Body of pancreas (tissue), 4 donors: ENCODE results near the gene TCTN3. TPM values are rescaled to one million over a fixed set of nuclear protein-coding genes. Genes with fewer than 3 reads are reported as not detected.
"Not testable (repeated sequence)": the region's sequence is repeated elsewhere in the genome, so short reads cannot be mapped to it uniquely, and the experiment has no call there.

Source experiments
- ATAC-seq: fragments of 150-250 bp; one replicate; pipeline ENCODE4 v1.9.1; 2016
- DNase-seq, 4 donors: peaks; one replicate each; pipeline ENCODE4 v3.0.0-alpha.2; 2019
- H3K27ac ChIP-seq, 4 donors: fragments of 200-600 bp; sonication (generic); 1 replicate in 3 of 4; 2 replicates in 1 of 4; pipeline versions ENCODE4 v1.5.1 to v1.6.1; 2016 to 2019; ENCODE audit warnings: mild to moderate bottlenecking in 1 of 4, mixed read lengths in 1 of 4, moderate library complexity in 1 of 4
- H3K27me3 ChIP-seq, 2 donors: fragments of 200-600 bp; sonication (generic); one replicate each; pipeline ENCODE4 v1.6.0; 2016; ENCODE audit warnings: mild to moderate bottlenecking in 1 of 2
- H3K36me3 ChIP-seq, 2 donors: fragments of 200-600 bp; sonication (generic); replicated peaks in 1 of 2; 2 replicates each; pipeline ENCODE4 v1.5.1; 2016; ENCODE audit warnings: low read depth in 2 of 2; ENCODE audit not compliant: insufficient read depth in 1 of 2
- H3K4me1 ChIP-seq: fragments of 200-600 bp; sonication (generic); one replicate; pipeline ENCODE4 v1.6.0; 2016
- H3K4me3 ChIP-seq, 2 donors: fragments of 200-600 bp; sonication (generic); 1 replicate in 1 of 2; 2 replicates in 1 of 2; pipeline ENCODE4 v1.5.1; 2016 to 2019
- H3K9me3 ChIP-seq, 3 donors: fragments of 200-600 bp; sonication (generic); 1 replicate in 2 of 3; 2 replicates in 1 of 3; pipeline ENCODE4 v1.5.1; 2016
- POLR2A ChIP-seq, 3 donors: fragments of 450-650 bp; IDR thresholded peaks; one replicate each; pipeline ENCODE4 v1.6.1; 2016; ENCODE audit warnings: antibody characterized with exemption in 3 of 3, mild to moderate bottlenecking in 2 of 3
- WGBS, 2 donors: methylation state at CpG; one replicate each; pipeline ENCODE4 v1.1.5; 2017; 5-methylcytosine and 5-hydroxymethylcytosine counted together
- intact Hi-C: fragments of 100-400 bp; cut with DNase I; formaldehyde crosslinking; loops from one replicate; pipeline ENCODE4 v1.15.1; 2023
- total RNA-seq, 2 donors: library from RNA; depleted of rRNA; stranded (reverse); fragments of >200 nt; gene quantifications; one replicate each; pipeline ENCODE4 v1.1.0, GENCODE V29; 2016
- TF ChIP-seq, protein P1 (sequence below), 7 experiments: fragments of 450-650 bp in 4 of 7; fragments of 200-600 bp in 3 of 7; sonication (generic) in 3 of 7; IDR thresholded peaks; one replicate each; pipeline ENCODE4 v1.5.1; 2016 to 2019; ENCODE audit warnings: antibody characterized with exemption in 7 of 7

Gene TCTN3
- total RNA-seq, 2 donors from 2014 or later, result 12.9 to 17.6 TPM

- TF ChIP-seq, protein P1, sequence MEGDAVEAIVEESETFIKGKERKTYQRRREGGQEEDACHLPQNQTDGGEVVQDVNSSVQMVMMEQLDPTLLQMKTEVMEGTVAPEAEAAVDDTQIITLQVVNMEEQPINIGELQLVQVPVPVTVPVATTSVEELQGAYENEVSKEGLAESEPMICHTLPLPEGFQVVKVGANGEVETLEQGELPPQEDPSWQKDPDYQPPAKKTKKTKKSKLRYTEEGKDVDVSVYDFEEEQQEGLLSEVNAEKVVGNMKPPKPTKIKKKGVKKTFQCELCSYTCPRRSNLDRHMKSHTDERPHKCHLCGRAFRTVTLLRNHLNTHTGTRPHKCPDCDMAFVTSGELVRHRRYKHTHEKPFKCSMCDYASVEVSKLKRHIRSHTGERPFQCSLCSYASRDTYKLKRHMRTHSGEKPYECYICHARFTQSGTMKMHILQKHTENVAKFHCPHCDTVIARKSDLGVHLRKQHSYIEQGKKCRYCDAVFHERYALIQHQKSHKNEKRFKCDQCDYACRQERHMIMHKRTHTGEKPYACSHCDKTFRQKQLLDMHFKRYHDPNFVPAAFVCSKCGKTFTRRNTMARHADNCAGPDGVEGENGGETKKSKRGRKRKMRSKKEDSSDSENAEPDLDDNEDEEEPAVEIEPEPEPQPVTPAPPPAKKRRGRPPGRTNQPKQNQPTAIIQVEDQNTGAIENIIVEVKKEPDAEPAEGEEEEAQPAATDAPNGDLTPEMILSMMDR (IDR thresholded peaks at IDR 0.05), result no peak
- no peak for TF ChIP-seq POLR2A (IDR thresholded peaks at IDR 0.05)
- Histone ChIP-seq H3K4me3 (no peak overlapping the region), H3K27me3 (no peaks in the 10 kb centered on the region), H3K4me1 (peaks cover 10% of the 10 kb centered on the region), H3K9me3 (no peaks in the 10 kb centered on the region), H3K27ac (no peak overlapping the region), H3K36me3 (peaks cover 0 to 48% of the 10 kb centered on the region in 2 donors)
- no peak for DNase-seq
- ATAC-seq, result no peak
- WGBS, 2 donors, result 82 to 86% methylated on average over 10 of the region's 10 CpGs
- intact Hi-C loops, result no loop called here
Observed at GRCh38 chr10:95637140-95637539, 56.6 kb downstream of the TCTN3 start.

DNA sequence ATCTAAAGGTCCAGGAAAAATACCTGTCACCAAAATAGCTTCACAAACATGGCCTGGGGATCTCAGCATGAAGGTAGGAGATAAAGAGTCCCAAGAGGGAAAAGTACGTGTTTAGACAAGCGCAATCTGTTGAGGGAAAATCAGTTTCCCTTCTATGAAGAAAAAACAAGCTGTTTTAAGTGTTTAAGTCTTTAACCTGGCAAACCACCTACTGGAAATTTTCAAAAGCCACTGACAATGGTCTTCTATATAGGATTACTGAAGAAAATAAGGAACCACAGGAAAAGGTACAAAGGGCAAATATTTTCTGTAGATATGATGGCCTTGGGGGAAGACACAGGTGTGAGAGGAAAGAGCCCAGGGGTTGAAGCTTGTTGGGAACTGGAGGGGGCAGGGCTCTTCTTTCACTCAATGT lies 58.4 kb downstream of the TCTN3 start:
- no peaks in the 10 kb centered on the region for H3K9me3 ChIP-seq
- DNase-seq (no peak), ATAC-seq (no peak)
- whole genome bisulfite sequencing, 2 donors, result 30 to 39% methylated on average over 2 of the region's 2 CpGs
- H3K4me3 ChIP-seq, result no peak overlapping the region
- intact Hi-C loops, result no loop called here
- peaks cover 0 to 46% of the 10 kb centered on the region in 2 donors for H3K36me3 ChIP-seq
- no peaks in the 10 kb centered on the region for H3K27me3 ChIP-seq
- TF ChIP-seq POLR2A (IDR thresholded peaks at IDR 0.05), result no peak
- TF ChIP-seq, protein P1 (IDR thresholded peaks at IDR 0.05), result no peak
- H3K4me1 ChIP-seq, result peaks cover 10% of the 10 kb centered on the region
- H3K27ac ChIP-seq, result no peak overlapping the region

DNA sequence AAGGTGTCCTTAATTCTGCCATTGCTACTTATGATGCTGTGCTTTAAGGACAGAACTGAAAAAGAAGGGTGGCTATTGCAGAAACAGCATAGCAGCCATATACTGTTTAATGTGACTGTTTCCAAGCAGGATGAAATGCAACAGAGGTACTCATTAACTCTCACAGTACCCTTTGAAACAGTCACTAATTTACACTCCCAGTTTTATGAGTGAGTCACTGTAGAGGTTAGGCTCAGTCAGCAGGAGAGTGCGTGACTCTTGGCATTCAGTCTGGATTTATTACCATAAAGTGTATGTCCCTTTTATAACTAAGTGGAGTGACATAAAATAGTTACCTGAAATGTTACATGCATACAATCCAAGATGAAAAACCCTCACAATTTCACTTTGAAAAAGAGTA lies 64.9 kb downstream of the TCTN3 start:
- Histone ChIP-seq H3K4me3 (no peak overlapping the region), H3K9me3 (no peaks in the 10 kb centered on the region), H3K27me3 (no peaks in the 10 kb centered on the region), H3K27ac (no peak overlapping the region), H3K36me3 (peaks cover 0 to 28% of the 10 kb centered on the region in 2 donors), H3K4me1 (no peaks in the 10 kb centered on the region)
- TF ChIP-seq, protein P1 (IDR thresholded peaks at IDR 0.05), result no peak
- no peak for TF ChIP-seq POLR2A (IDR thresholded peaks at IDR 0.05)
- DNase-seq, result no peak
- no peak for ATAC-seq
- WGBS, 2 donors, result 62 to 75% methylated on average over 1 of the region's 1 CpG
- intact Hi-C loops, result no loop called here

DNA sequence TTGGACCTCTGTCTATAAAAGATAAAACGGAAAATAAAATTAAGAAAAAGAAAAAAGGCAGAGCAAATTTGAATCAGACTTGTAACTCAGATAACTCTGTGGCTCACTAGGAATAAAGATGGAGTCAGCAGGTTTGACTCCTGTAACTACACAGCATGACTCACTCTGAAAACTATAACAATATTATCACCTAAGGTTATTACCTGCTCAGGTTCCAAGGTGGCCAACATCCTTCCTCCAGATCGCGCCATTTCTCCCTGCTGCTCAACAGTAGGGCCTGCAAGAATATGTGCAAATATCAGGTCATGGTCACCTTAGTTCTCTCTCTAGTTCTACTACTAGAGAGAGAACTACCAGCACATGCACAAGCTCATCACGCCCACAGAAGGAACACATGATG lies 67.2 kb downstream of the TCTN3 start:
- no peaks in the 10 kb centered on the region for H3K9me3 ChIP-seq
- TF ChIP-seq, protein P1 (IDR thresholded peaks at IDR 0.05), result no peak
- H3K36me3 ChIP-seq, result peaks cover 0 to 17% of the 10 kb centered on the region in 2 donors
- DNase-seq (no peak), ATAC-seq (no peak)
- H3K27me3 ChIP-seq, result no peaks in the 10 kb centered on the region
- WGBS, 2 donors, result 90 to 94% methylated on average over 4 of the region's 4 CpGs
- intact Hi-C loops, result no loop called here
- H3K4me3 ChIP-seq, result no peak overlapping the region
- H3K27ac ChIP-seq, result no peak overlapping the region
- H3K4me1 ChIP-seq, result no peaks in the 10 kb centered on the region

- H3K9me3 ChIP-seq, H3K27ac ChIP-seq, ATAC-seq, H3K27me3 ChIP-seq, H3K4me3 ChIP-seq, DNase-seq, H3K4me1 ChIP-seq, intact Hi-C loops: not testable (repeated sequence)
- peaks cover 36 to 41% of the 10 kb centered on the region in 2 donors for H3K36me3 ChIP-seq
- WGBS, 2 donors, result 86 to 95% methylated on average over 5 of the region's 5 CpGs
Observed at GRCh38 chr10:95620415-95620814, 73.3 kb downstream of the TCTN3 start.
